ENCODE data around the gene LRRC2. TPM values are rescaled to one million over a fixed set of nuclear protein-coding genes. Genes with fewer than 3 reads are reported as not detected.
"Not testable (repeated sequence)": the region's sequence is repeated elsewhere in the genome, so short reads cannot be mapped to it uniquely, and the experiment has no call there.

The LRRC2 gene
- total RNA-seq, 4 donors from 2014 or later: 0.32 to 0.83 (median 0.55) TPM

DNA sequence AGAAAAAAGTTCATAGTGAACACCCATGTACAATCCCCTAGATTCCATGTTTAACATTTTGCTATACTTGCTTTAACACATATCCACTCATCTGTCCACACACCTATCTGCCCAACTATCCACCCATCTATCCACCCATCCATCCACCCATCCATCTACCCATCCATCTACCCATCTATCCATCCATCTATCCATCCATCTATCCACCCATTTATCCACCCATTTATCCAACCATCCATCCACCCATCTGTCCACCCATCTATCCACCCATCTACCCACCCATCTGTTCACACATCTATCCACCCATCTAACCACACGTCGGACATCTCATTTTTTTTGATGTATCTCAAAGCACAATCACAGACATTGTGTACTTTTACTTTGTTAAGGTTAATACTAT lies 42.5 kb downstream of the LRRC2 start:
- intact Hi-C loops (cut with DNase I): no loop called here
- Histone ChIP-seq H3K36me3 (peaks cover 0 to 66% (median 0%) of the 10 kb centered on the region in 4 donors), H3K27me3 (no peaks in the 10 kb centered on the region), H3K27ac (replicated peaks in 1 of 4) (no peak overlapping the region), H3K4me1 (no peaks in the 10 kb centered on the region), H3K4me3 (no peak overlapping the region), H3K9me3 (no peaks in the 10 kb centered on the region)
- TF ChIP-seq EP300 (IDR thresholded peaks at IDR 0.05): no peak
- no peak for TF ChIP-seq POLR2A (IDR thresholded peaks at IDR 0.05; ENCODE audit: low read depth)
- no peak for TF ChIP-seq POLR2AphosphoS5 (IDR thresholded peaks at IDR 0.05)
- TF ChIP-seq, protein P1, sequence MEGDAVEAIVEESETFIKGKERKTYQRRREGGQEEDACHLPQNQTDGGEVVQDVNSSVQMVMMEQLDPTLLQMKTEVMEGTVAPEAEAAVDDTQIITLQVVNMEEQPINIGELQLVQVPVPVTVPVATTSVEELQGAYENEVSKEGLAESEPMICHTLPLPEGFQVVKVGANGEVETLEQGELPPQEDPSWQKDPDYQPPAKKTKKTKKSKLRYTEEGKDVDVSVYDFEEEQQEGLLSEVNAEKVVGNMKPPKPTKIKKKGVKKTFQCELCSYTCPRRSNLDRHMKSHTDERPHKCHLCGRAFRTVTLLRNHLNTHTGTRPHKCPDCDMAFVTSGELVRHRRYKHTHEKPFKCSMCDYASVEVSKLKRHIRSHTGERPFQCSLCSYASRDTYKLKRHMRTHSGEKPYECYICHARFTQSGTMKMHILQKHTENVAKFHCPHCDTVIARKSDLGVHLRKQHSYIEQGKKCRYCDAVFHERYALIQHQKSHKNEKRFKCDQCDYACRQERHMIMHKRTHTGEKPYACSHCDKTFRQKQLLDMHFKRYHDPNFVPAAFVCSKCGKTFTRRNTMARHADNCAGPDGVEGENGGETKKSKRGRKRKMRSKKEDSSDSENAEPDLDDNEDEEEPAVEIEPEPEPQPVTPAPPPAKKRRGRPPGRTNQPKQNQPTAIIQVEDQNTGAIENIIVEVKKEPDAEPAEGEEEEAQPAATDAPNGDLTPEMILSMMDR (IDR thresholded peaks at IDR 0.05): no peak
- WGBS: 89% methylated on average over 2 of the region's 2 CpGs
- DNase-seq (ENCODE audit: extremely low spot score): peak; percentile 47

DNA sequence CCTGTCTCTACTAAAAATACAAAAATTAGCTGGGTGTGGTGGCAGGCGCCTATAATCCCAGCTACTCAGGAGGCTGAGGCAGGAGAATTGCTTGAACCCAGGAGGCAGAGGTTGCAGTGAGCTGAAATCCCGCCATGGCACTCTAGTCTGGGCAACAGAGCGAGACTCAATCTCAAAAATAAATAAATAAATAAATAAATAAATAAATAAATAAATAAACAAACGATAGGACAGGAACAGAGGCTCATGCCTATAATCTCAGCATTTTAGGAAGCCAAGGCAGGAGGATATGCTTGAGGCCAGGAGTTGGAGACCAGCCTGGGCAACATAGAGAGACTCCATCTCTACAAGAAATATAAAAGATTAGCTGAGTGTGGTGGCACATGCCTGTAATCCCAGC lies 43.9 kb downstream of the LRRC2 start:
- peaks cover 0 to 65% (median 0%) of the 10 kb centered on the region in 4 donors for H3K36me3 ChIP-seq
- H3K9me3 ChIP-seq; H3K27ac ChIP-seq (replicated peaks in 1 of 4); intact Hi-C loops (cut with DNase I); H3K4me3 ChIP-seq; H3K27me3 ChIP-seq; H3K4me1 ChIP-seq: not testable (repeated sequence)
- whole genome bisulfite sequencing: 77% methylated on average over 4 of the region's 4 CpGs
- peak; percentile 29 for DNase-seq (ENCODE audit: extremely low spot score)

DNA sequence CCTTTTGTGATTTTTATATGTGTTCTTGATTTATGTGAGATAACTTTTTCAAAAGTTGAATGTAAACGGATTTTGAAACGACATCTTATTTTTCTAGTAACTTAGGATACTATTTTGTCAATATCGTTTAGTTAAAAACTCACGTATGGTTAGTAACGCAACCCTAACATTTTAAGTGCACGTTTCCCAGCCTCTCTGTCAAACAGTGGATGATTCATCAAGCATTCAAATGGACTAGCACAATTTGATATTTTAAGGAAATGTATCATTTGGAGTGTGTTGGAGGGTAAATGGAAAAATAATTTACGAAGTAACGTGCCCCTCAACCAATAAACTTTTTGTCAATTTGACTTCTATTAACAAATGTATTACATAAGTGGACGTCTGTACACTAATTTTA lies 45.0 kb downstream of the LRRC2 start:
- no peak for TF ChIP-seq POLR2A (IDR thresholded peaks at IDR 0.05; ENCODE audit: low read depth)
- TF ChIP-seq POLR2AphosphoS5 (IDR thresholded peaks at IDR 0.05): no peak
- TF ChIP-seq, protein P1 (IDR thresholded peaks at IDR 0.05): no peak
- TF ChIP-seq EP300 (IDR thresholded peaks at IDR 0.05): no peak
- no peak overlapping the region for H3K27ac ChIP-seq (replicated peaks in 1 of 4)
- H3K27me3 ChIP-seq: no peaks in the 10 kb centered on the region
- no peaks in the 10 kb centered on the region for H3K9me3 ChIP-seq
- H3K4me1 ChIP-seq: no peaks in the 10 kb centered on the region
- no peak overlapping the region for H3K4me3 ChIP-seq
- WGBS: 85% methylated on average over 9 of the region's 9 CpGs
- peak; percentile 0 for DNase-seq (ENCODE audit: extremely low spot score)
- intact Hi-C loops (cut with DNase I): no loop called here
- peaks cover 0 to 54% (median 0%) of the 10 kb centered on the region in 4 donors for H3K36me3 ChIP-seq

DNA sequence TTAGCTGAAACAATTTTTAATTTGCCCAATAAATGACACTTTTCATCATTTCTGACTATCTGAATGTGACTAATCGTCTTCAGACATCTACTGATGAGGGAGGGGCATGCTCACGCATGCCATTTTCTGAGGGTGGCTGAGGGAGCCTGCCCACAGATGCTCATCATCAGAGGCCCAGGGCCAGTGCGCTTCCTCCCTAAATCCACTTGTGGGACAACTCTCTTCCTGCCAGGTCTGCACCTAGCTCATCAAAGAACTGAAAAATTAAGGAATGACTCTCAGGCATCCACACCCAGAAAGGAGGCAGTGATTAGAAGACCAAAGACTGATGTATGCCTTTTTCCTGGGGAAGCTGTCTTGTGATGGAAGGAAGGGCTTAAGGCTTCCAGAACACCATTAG lies 45.6 kb downstream of the LRRC2 start:
- TF ChIP-seq POLR2A (IDR thresholded peaks at IDR 0.05; ENCODE audit: low read depth) (no peak), POLR2AphosphoS5 (IDR thresholded peaks at IDR 0.05) (no peak), EP300 (IDR thresholded peaks at IDR 0.05) (no peak)
- TF ChIP-seq, protein P1 (IDR thresholded peaks at IDR 0.05): no peak
- WGBS: 88% methylated on average over 3 of the region's 3 CpGs
- no peaks in the 10 kb centered on the region for H3K4me1 ChIP-seq
- no peaks in the 10 kb centered on the region for H3K9me3 ChIP-seq
- peak; percentile 75 for DNase-seq (ENCODE audit: extremely low spot score)
- no peaks in the 10 kb centered on the region for H3K27me3 ChIP-seq
- H3K4me3 ChIP-seq: no peak overlapping the region
- intact Hi-C loops (cut with DNase I): no loop called here
- H3K27ac ChIP-seq (replicated peaks in 1 of 4): no peak overlapping the region
- peaks cover 0 to 48% (median 0%) of the 10 kb centered on the region in 4 donors for H3K36me3 ChIP-seq

- TF ChIP-seq, protein P1 (IDR thresholded peaks at IDR 0.05): no peak
- no peak for DNase-seq (ENCODE audit: extremely low spot score)
- intact Hi-C loops (cut with DNase I): no loop called here
- WGBS: 97% methylated on average over 2 of the region's 2 CpGs
- Histone ChIP-seq H3K4me3 (no peak overlapping the region), H3K4me1 (no peaks in the 10 kb centered on the region), H3K36me3 (peaks cover 0 to 45% (median 0%) of the 10 kb centered on the region in 4 donors), H3K27me3 (no peaks in the 10 kb centered on the region), H3K27ac (replicated peaks in 1 of 4) (no peak overlapping the region), H3K9me3 (no peaks in the 10 kb centered on the region)
Observed at GRCh38 chr3:46519952-46520351, 46.1 kb downstream of the LRRC2 start.

Measured in esophagus muscularis mucosa (tissue), 4 donors.